Glomerular visceral epithelial cell (primary cell): ENCODE results near the gene MPZL3.

Experiments used
- DNase-seq: peaks from one replicate; pipeline ENCODE4 v3.0.0-alpha.2; 2016; ENCODE audit errors: extremely low spot score

The MPZL3 gene

DNA sequence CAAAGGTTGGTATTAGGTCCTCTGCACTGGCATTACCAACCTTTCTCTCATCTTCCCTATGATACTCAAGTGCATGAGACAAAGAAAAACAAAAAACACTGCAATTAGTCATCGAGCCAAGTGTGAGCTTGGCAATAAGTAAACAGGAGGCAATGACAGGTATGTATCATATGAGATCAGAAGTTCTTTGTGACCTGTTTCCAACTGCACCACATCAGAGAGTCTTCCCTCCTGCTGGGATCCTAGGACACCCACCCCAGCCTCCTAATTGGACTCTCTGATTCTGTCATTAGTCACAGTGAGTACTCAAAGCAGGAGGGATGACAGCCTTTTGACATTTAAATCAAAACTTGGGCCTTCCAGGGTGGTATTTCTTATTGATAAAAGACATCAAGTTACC, 19.5 kb downstream of the MPZL3 start:
- no peak for DNase-seq

DNA sequence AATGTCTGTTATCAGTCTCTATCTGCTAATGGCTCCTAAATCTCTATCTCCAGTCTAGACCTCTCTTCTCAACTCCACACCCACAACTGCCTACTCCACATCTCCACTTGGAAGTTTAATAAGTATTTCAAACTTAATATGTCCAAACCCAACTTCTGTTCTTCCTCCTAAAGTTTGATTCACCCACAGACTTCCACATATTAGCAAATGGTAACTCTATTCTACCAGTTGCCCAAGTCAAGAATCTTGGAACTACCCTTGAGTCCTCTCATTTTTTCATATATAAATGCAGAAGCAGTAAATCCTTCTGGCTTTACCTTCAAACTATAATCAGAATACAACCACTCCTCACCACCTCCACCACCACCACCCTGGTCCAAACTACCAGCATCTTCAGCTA, 20.7 kb downstream of the MPZL3 start:
- no peak for DNase-seq

DNA sequence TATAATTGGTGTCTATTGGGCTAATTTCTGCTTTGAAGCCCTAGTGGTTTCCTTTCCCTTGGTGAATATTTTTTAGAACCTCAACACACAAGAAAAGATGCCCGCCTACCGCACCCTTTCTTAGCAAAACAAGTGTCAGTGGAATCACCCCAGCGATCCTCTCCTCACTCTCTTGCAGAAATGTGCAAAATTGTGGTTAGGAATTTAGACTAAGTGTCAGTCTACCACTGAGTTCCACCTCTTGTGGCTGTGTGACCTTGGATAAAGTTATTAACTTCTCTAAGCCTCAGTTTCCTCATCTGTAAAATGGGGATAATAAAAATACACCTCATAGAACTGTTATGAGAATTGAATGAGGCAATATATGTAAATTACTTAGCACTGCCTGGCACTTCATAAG, 22.1 kb downstream of the MPZL3 start:
- DNase-seq: no peak

DNA sequence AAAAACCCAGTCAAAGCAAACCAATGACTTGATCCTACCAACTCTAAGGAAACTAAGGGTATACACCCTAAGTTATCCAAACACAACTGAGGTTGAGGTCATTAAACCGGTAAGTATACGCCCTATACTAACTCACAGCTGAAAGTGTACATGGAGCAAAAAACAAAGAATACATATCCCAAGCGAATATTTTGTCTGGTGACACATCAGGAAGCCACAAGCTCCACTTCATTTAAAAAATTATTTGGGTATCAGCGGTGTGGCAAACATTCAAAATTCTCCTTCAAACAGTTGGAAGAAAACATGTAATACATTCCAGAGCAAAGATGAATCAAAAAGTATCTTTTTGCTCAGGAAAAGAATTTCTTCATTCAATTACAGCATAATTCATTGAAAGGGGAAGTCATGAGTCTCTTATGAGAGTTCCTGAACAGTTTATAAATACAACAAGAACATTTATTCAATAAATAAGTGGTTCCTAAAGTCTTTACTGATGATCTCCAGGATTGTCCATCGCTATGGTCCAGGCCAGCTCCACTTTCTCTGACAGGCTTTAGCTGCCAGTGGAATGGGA, 22.8 kb downstream of the MPZL3 start:
- DNase-seq: no peak

DNA sequence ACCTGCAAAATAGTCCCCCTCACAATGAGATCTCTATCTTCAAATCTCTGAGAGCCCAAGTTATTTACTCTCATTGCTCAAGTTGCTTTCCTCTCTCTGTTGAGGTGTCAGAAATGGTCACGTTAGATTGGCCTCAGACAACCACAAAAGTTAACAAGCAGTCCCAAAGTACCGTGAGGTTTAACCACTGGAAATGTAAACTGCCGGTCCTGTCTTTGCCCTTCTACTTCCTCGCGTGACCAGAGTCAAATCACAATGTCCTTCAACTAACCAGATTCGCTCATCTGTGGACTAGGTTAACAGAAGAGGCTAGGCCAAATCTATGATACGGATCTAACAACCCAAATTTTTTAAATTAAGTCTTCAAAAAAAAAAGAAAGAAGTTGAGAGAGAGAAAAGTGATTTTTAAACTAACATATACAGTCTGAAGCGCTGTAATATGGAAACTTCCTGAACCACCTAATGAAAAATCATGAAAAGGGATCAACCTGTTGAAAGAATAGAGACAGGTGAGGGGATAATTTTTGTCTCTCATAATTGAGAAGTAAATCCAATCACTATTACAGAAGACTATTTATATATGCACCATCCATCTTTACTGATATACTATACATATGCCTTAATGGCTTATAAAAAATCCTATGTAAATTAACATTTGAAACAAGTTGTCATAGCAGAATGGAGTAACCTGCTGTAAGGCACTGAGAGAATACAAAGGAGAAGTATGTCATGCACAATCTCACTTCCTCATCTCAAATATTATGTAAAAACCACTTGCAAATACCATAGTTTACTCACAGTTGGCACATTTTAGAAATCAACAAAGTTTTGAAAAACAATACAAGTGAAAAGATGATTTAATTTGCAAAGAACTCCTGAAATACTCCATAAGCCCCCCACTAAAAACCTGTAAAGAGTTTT, 24.0 kb downstream of the MPZL3 start:
- DNase-seq: no peak

DNA sequence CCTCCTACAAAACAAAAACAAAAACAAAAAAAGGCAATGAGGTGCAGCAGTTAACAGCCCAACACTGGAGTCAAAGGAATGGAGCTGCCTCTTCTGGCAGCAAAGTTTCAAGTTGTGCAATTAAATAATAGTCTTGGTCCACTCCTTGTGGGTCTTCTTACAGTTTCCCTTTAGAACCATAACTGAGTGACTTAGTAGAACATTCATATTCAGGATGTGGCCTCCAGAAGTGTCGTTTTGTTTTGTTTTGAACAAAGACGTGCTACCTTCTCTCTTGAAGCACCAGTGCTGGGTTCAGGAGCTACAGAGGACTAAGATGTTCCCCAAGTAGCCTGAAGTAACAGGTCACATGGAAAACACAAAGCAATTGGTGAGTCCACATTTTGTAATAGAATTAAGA, 25.4 kb downstream of the MPZL3 start:
- no peak for DNase-seq

DNA sequence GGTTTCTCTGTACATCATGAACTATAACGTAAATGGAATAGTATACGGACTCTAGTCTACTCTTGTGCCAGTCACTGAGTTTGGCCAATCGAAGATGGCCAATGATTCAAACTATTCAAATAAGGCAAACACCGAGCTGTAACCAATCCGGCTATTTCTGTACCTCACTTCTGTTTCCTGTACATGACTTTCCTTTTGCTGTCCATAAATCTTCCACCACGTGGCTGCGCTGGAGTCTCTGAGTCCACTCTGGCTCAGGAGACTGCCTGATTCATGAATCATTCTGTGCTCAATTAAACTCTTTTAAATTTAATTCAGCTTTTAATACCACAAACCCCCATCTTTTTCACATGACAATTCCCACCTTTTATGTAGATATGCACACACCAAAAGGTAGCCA, 25.9 kb downstream of the MPZL3 start:
- no peak for DNase-seq

DNA sequence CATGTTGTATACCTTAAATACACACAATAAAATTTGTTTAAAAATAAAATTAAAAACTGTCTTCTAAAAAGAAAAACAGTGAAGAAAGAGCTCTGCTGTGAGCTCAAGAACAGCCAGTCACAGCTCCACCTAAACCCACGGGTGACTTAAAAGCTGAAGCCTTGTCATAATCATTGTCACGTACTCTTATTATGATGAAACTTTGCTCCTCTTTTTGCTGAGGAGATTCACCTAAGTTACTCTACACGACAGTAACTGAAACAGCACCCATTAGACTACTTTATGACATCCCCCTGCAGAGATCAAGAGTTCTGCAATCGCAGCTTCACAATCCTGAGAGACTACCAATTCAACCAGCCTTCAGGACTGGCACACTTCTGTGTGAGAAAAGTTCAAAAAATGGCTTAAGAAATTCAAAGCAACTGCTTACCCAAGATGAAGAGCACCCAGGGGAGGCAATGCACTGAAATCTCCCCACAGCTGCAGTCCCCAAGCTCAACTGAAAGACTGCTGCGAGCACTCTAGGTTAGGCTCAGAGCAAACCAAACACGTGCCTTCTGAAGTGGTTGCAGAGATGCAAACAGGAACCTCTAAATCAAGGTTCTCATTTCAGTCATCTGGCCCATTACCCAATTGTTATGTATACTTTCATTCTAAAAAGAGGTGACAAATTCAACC, 27.5 kb downstream of the MPZL3 start, which contains the start of gene JAML:
TSS of gene JAML (minus strand) at position 501 of the 678 bp plus-strand sequence. CDS start 10,145 bp downstream, outside the sequence.
- no peak for DNase-seq

DNA sequence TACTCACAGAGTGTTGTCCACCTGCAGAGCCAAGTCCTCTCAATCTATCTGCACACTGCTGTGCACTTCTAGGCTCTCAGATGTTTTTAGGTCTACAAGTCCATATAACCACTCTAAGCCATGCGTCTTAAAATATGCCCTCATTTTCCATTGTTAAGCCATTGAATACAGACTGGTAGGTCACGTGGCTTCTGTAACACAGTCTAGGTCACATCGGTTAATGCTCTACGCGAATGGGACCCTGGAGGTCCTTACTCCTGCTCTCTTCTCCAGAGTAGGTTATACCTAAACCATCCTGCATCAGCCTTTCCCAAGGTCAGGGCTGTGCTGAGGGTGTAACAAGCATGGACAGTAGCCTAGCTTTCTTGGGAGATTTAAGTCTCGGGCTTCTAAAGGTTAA, 28.2 kb downstream of the MPZL3 start:
- no peak for DNase-seq

DNA sequence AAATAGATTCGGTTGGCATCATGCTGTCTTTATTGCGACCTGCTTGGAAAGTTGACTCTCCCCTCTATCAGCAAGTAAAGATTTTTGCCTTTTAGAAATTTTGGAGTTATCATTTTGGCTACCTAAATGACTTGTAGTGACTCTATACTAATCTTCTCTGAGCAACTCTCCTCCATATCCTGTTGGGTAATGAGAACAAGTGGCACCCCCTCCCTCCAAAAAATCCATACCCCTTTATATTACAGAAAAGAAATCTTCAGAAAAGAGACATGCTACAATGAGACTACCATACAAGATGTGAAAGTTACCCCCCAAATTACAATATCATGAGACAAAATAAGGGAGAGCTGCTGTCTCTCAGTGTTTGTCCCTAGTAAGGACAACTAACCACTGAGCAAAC, 28.6 kb downstream of the MPZL3 start:
- DNase-seq: no peak

DNA sequence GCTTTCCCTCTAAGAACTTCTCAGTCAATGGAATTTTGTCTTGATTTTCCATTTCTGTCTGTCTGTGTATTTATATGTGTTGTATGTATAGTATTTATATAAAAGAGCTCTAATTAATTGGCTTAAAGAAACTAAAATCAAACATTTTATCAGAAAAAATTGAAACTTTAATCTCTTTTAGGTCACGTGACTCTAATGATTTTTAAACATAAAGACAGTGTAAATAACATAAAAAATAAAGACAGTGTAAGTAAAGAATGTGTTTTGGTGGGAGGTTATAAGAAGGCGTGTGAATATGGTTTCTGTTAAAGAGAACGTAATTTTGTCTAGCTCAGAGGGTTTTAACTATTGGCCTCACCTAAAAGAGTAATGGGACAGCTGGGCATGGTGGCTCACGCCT, 29.7 kb downstream of the MPZL3 start:
- no peak for DNase-seq

DNA sequence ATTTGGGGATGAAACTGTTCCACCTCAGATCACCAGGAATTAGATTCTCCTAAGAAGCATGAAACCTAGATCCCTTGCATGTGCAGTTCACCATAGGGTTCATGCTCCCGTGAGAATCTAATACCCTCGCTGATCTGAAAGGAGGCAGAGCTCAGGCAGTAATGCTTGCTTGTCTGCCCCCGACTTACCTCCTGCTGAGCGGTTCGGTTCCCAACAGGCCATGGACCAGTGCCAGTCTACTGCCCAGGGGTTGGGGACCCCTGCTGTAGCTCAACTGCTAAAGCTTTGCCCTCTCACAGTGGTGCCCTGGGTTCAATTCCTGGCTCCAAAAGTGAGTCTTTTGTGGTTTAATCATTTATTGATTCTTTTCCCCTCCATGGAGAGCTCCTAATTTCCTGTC, 30.7 kb downstream of the MPZL3 start:
- DNase-seq: no peak

DNA sequence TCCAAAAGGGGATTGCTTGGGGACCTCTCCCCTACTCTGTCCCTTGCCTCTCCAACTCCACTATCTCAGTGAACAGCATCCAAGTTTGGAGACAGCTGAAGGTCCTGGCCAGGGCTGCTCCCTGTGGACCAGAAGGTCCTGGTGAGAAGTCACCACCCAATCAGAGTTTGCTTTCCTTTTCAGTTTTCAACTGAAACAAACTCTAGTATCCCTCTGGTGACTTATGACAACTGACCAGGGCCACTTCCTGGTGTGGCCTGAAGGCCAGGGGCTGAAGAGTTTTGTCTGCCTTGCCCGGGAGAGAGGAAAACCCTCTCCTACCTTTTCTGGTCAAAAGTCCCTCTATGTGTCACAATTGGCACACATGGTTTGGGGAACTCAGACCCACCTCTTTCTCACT, 32.4 kb downstream of the MPZL3 start:
- DNase-seq: no peak

DNA sequence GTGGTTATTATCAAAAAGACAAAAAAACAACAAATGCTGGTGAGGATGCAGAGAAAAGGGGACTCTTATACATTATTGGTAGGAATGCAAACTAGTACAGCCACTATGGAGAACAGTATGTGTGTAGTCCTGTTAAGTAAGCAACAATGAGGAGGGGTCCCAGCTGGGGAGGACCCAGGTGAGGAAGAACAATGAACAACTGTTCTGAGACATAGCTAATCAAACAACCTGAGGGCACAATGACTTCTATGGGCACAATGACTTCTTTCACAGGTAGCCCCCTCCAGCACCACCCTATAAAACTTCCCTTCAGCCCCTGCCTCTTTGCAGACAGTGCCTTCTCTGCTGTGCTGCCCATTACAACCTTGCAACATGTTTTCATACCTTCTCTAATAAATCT, 32.9 kb downstream of the MPZL3 start:
- DNase-seq: no peak

DNA sequence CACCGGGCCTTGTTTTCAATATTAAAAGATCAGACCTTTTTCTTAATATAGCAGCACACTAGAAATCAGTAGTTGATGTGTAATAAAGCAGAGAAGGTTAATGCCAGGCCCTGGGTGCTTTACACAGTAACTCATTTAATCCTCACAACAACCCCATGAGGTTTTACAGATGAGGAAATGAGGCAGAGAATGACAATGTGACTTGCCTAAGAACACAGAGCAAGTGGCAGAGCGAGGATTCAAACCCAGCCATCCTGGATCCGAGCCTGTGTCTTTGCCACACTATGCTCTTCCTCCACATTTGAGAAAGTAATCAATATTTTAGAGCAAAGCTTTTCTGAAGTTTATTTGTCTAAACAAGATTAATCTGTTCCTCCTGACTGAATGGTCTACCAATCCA, 34.6 kb downstream of the MPZL3 start:
- DNase-seq: no peak

DNA sequence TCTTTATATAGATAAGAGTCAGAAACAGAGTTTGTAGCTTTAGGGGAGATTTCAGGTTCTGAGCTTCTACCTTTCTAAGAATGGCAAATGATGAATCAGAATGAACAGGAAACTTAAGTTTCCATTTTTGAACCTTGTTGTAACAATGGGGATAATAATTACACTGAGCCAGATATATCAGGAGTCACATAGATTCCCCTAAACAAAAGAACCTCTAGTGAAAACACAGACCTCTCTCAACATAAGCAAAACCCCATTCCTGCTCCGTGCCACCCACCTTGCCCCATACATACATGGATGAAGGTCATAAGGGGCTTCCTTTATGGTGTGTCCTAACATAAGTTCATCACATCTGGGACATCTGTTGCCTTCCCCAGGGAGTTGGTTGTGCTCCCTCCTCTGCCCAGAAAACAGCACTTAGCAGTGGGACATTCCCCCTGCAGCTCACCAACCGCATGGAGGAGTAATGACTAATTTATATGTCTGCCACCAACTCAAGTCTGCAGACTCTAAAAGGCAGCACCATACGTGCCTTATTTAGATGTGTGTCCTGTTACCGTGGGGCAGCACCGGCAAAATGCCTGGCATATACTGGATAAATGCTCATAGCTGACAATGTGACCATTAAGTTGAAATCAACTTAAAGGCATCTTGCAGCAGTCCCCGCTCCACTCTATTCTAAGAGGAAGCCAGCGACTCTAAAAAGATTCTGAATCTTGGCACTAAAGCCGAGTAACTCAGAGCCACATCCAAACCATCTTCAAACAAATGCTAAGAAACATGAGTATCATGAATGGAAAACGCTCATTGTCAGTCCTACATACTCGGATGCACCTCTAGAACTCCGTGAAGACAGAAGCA, 35.3 kb downstream of the MPZL3 start:
- no peak for DNase-seq

DNA sequence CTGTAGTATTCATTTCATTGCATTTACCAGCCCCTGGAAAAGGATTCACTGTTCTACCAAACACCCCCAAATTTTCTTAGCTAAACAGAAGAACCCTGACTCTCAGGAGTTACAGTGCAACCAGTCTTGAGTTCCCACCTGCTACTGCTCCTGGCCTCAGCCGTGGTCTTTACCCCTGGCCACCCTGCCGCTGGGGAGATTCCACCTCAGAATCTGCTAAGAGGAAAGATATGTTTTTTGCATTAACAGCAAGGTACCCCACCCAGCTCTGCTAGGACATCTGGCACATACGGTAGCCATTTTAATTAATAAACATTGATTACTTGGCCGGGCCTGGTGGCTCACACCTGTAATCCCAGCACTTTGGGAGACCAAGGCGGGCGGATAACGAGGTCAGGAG, 36.4 kb downstream of the MPZL3 start:
- no peak for DNase-seq

DNA sequence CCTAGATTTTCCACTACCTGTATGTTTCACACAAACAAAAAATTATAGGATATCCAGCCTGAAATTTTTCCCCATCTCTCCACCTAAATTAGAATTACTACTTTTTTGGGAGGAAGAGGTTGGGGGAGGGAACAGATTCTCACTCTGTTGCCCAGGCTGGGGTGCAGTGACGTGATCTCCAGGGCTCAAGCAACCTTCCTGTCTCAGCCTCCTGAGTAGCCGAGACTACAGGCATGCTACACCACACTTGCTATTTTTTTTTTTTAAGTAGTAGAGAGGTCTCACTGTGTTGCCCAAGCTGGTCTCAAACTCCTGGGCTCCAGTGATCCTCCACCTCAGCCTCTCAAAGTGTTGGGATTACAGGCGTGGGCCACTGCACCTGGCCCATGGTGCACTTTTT, 36.9 kb downstream of the MPZL3 start:
- DNase-seq: no peak

DNA sequence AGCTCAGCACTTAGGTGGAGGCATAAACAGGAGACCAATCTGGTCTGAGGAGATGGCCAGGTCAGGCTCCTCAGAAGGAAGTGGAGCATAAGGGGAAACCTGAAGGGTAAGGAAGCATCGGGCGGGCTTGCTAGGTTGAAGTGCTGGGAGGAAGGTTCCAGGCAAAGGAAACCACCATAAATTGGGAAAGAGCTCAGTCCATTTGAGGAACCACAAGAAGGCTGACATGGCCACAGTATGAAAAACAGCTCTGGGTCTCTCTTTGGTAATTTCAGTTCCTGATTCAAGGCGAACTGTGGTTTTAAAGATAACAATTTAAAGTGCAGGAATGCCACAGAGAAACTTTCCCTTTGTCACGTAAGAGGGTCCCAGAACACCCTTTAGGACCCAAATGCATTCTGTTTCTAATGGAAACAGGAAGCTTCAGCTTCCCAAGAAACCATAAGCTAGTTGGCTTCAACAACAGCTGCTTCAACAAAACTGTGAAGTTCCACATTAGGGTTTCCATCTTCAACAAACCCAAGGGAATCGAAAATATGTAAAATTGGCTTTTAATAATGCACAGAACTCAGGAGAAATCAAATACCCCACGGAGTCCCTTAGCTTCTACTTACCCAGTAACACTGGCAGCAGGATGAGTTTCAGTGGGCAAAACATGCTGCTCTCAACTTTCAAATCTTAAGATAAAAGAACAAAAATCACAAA, 37.8 kb downstream of the MPZL3 start:
- no peak for DNase-seq

DNA sequence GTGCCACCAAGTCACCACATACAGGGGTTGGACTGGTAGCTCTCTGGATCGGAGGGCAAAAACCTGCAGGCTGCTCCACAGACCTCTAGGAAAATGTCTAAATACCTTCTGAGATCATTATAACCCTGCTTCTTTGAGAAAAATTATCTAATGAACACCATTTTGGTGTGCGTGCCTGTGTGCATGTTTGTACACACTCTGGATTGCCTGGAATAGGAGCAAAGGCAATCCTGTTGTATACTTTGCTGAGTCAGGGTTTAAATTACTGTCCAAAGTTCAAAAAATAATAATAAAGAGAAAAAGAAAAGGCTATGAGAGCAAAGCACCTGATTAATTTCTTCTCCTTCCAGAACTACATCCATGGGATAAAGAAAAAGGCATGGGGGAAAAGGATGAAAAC, 38.4 kb downstream of the MPZL3 start:
- DNase-seq: no peak

DNA sequence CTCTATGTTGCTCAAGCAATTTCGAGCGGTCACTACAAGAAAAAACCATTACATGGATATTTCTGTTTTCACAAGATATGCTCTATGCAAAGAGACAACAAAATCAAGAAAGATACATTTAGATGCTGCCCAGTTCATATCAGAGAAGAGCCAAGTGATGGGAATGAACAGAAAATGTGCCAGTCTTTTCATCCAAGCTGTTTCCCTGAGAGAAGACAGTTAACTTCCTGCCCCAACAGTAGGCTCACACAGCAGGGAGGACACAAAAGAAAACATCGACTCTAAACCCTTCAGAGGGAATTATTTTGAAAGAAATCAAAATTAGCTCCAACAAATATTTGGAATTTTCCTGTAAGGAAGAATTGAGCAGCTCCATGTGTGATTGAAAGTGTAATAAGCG, 39.0 kb downstream of the MPZL3 start:
- no peak for DNase-seq
